ENCODE results near the gene DDX51.

GRCh38 chr12:132142679-132143335 is 1.3 kb downstream of the DDX51 start:
- TF ChIP-seq CTCF (IDR thresholded peaks at IDR 0.05; ENCODE audit: poor library complexity), result no peak
- TF ChIP-seq EZH2 (IDR thresholded peaks at IDR 0.05; ENCODE audit: borderline replicate concordance), result no peak
- no peak for TF ChIP-seq EZH2phosphoT487 (IDR thresholded peaks at IDR 0.05; ENCODE audit: low read depth, severe bottlenecking, unreplicated experiment)

All from hepatocyte (in vitro differentiated cells).